Adrenal gland (tissue), 12 donors: ENCODE results near the gene HSPA9. TPM values are rescaled to one million over a fixed set of nuclear protein-coding genes. Genes with fewer than 3 reads are reported as not detected.

ENCODE experiments used
- DNase-seq, 7 donors: peaks; one replicate each; pipeline ENCODE4 v3.0.0-alpha.2; 2019 to 2020
- H3K27ac ChIP-seq, 5 donors: fragments of 200-600 bp; sonication (generic) in 4 of 5; 1 replicate in 3 of 5; 2 replicates in 2 of 5; pipeline versions ENCODE4 v1.5.1 to v1.8.0; 2016 to 2020; ENCODE audit warnings: mild to moderate bottlenecking in 1 of 5
- H3K27me3 ChIP-seq: fragments of 200-600 bp; 2 replicates; pipeline ENCODE4 v1.8.0; 2021
- H3K36me3 ChIP-seq, 2 donors: fragments of 200-600 bp; replicated peaks in 1 of 2; 1 replicate in 1 of 2; 2 replicates in 1 of 2; pipeline versions ENCODE4 v1.5.1 to v1.8.0; 2018 to 2022
- H3K4me1 ChIP-seq, 2 donors: fragments of 200-600 bp; replicated peaks in 1 of 2; 1 replicate in 1 of 2; 2 replicates in 1 of 2; pipeline versions ENCODE4 v1.5.1 to v1.8.0; 2018 to 2021
- H3K4me3 ChIP-seq, 4 donors: fragments of 200-600 bp; sonication (generic) in 3 of 4; one replicate each; pipeline ENCODE4 v1.5.1; 2016 to 2018
- H3K9me3 ChIP-seq, 3 donors: fragments of 200-600 bp; sonication (generic) in 1 of 3; replicated peaks in 1 of 3; 1 replicate in 2 of 3; 2 replicates in 1 of 3; pipeline versions ENCODE4 v1.5.1 to v1.8.0; 2016 to 2021
- CTCF ChIP-seq, 6 experiments: fragments of 450-650 bp in 4 of 6; fragments of 200-600 bp in 2 of 6; sonication (generic) in 1 of 6; IDR thresholded peaks; 1 replicate in 5 of 6; 2 replicates in 1 of 6; pipeline versions ENCODE4 v1.5.1 to v1.8.0; 2016 to 2021; ENCODE audit warnings: antibody characterized with exemption in 6 of 6, mild to moderate bottlenecking in 2 of 6, moderate library complexity in 1 of 6
- POLR2A ChIP-seq, 2 donors: fragments of 450-650 bp; IDR thresholded peaks; one replicate each; pipeline ENCODE4 v1.6.1; 2017; ENCODE audit warnings: antibody characterized with exemption in 2 of 2, mild to moderate bottlenecking in 2 of 2, moderate library complexity in 1 of 2
- WGBS, 4 donors: extraction: QIAGEN DNeasy Blood & Tissue Kit in 2 of 4; methylation state at CpG; one replicate each; pipeline versions ENCODE4 v1.1.5 to v1.1.7; 2013 to 2017; 5-methylcytosine and 5-hydroxymethylcytosine counted together
- intact Hi-C, 2 donors: fragments of 100-400 bp; cut with DNase I; formaldehyde crosslinking; loops; one replicate each; pipeline versions ENCODE4 v1.14.1 to v1.15.0; 2022 to 2023
- polyA plus RNA-seq, 3 donors: library from polyadenylated mRNA; stranded (reverse); fragments of 200-250 nt in 2 of 3; fragments of 350-450 nt in 1 of 3; fragmentation: Illumina TruSeq in 1 of 3; extraction: RNeasy Lipid Tissue Mini Kit (QIAGEN cat#74804) in 1 of 3; gene quantifications; one replicate each; pipeline ENCODE4 v1.2.3, GENCODE V29; 2013 to 2014
- total RNA-seq, 9 donors: library from RNA; depleted of rRNA in 4 of 9; stranded (reverse); fragments of >200 nt in 4 of 9; fragments of 120-200 nt in 1 of 9; fragmentation: NEBNext Ultra II Directional in 1 of 9; extraction: Animal tissue kit (Norgen Biotek cat#: 25700) in 1 of 9; gene quantifications; one replicate each; pipeline versions ENCODE4 v1.1.0 to v1.2.4, GENCODE V29; 2013 to 2023
- donor health status: healthy with polysubstance abuse.
- donor health status: Bipolar disorder and iron deficiency.
- donor health status: DM: yes; HTN: yes; CAD: no.
- donor health status: DM: no; HTN: no; CAD: no.
- donor health status: DM: no; HTN: no; CAD: no.
- donor health status: DM: yes; HTN: yes; CAD: no.

The HSPA9 gene
- total and polyA plus RNA-seq, 12 donors = 92.3 to 1,206 (median 501) TPM

GRCh38 chr5:138594305-138595058 is 19.3 kb upstream of the HSPA9 start:
- intact Hi-C loops = loop anchor here in 1 of 2 donors (5.0 kb wide), 1 partner anchor 38 kb away; no protein-coding TSS in a partner anchor
- Histone ChIP-seq H3K36me3 (no peaks in the 10 kb centered on the region), H3K4me3 (no peak overlapping the region), H3K4me1 (no peaks in the 10 kb centered on the region), H3K27me3 (no peaks in the 10 kb centered on the region), H3K9me3 (no peaks in the 10 kb centered on the region), H3K27ac (no peak overlapping the region)
- TF ChIP-seq POLR2A (IDR thresholded peaks at IDR 0.05) = no peak
- peak in 4 of 6 experiments; percentile 19 to 38 (median 24) for TF ChIP-seq CTCF (IDR thresholded peaks at IDR 0.05)
- no peak for DNase-seq
- 92 to 99% (median 96%) methylated on average over 4 of the region's 4 CpGs for WGBS, 4 donors

GRCh38 chr5:138588013-138588788 is 13.0 kb upstream of the HSPA9 start:
- DNase-seq = no peak
- no peak overlapping the region for H3K4me3 ChIP-seq
- intact Hi-C loops = loop anchor here in 1 of 2 donors (10.0 kb wide), 1 partner anchor 677 kb away; no protein-coding TSS in a partner anchor
- 92 to 97% (median 95%) methylated on average over 2 of the region's 2 CpGs for WGBS, 4 donors
- no peaks in the 10 kb centered on the region for H3K4me1 ChIP-seq
- no peaks in the 10 kb centered on the region for H3K36me3 ChIP-seq
- no peak for TF ChIP-seq CTCF (IDR thresholded peaks at IDR 0.05)
- TF ChIP-seq POLR2A (IDR thresholded peaks at IDR 0.05) = no peak
- H3K27me3 ChIP-seq = no peaks in the 10 kb centered on the region
- H3K9me3 ChIP-seq = no peaks in the 10 kb centered on the region
- no peak overlapping the region for H3K27ac ChIP-seq

GRCh38 chr5:138585157-138585556 is 10.0 kb upstream of the HSPA9 start:
- intact Hi-C loops = loop anchor here in 1 of 2 donors (10.0 kb wide), 1 partner anchor 680 kb away; no protein-coding TSS in a partner anchor
- H3K27me3 ChIP-seq = no peaks in the 10 kb centered on the region
- no peak for DNase-seq
- peaks cover 0 to 3% of the 10 kb centered on the region in 2 donors for H3K4me1 ChIP-seq
- no peaks in the 10 kb centered on the region for H3K36me3 ChIP-seq
- H3K9me3 ChIP-seq = no peaks in the 10 kb centered on the region
- no peak for TF ChIP-seq POLR2A (IDR thresholded peaks at IDR 0.05)
- TF ChIP-seq CTCF (IDR thresholded peaks at IDR 0.05) = no peak
- H3K27ac ChIP-seq = no peak overlapping the region
- no peak overlapping the region for H3K4me3 ChIP-seq

GRCh38 chr5:138583984-138584637 is 8.9 kb upstream of the HSPA9 start:
- Histone ChIP-seq H3K9me3 (no peaks in the 10 kb centered on the region), H3K4me1 (peaks cover 3% of the 10 kb centered on the region in 2 donors), H3K4me3 (no peak overlapping the region), H3K36me3 (no peaks in the 10 kb centered on the region), H3K27me3 (no peaks in the 10 kb centered on the region), H3K27ac (no peak overlapping the region)
- intact Hi-C loops = loop anchor here in 1 of 2 donors (10.0 kb wide), 1 partner anchor 681 kb away; no protein-coding TSS in a partner anchor
- WGBS, 4 donors = 84 to 87% (median 84%) methylated on average over 8 of the region's 8 CpGs
- DNase-seq = no peak
- no peak for TF ChIP-seq CTCF (IDR thresholded peaks at IDR 0.05)
- TF ChIP-seq POLR2A (IDR thresholded peaks at IDR 0.05) = no peak
